Esophagus squamous epithelium (tissue), 5 donors: ENCODE results near the gene CTTNBP2NL. TPM values are rescaled to one million over a fixed set of nuclear protein-coding genes. Genes with fewer than 3 reads are reported as not detected.

Experiments
- DNase-seq: peaks from one replicate; lab custom pipeline; 2025; lab: John Stamatoyannopoulos, UW
- H3K27ac ChIP-seq, 4 donors: fragments of 200-600 bp; sonication (generic); one replicate each; pipeline ENCODE4 v1.5.1; 2016 to 2019; ENCODE audit warnings: mild to moderate bottlenecking in 1 of 4
- H3K27me3 ChIP-seq, 4 donors: fragments of 200-600 bp; sonication (generic); 1 replicate in 3 of 4; 2 replicates in 1 of 4; pipeline versions ENCODE4 v1.5.1 to v1.6.0; 2017 to 2021; ENCODE audit warnings: antibody characterized with exemption in 1 of 4
- H3K36me3 ChIP-seq, 3 donors: fragments of 200-600 bp; sonication (generic); one replicate each; pipeline ENCODE4 v1.5.1; 2016 to 2019
- H3K4me1 ChIP-seq, 3 donors: fragments of 200-600 bp; sonication (generic); one replicate each; pipeline ENCODE4 v1.5.1; 2017 to 2019
- H3K4me3 ChIP-seq, 4 donors: fragments of 200-600 bp; sonication (generic); 1 replicate in 3 of 4; 2 replicates in 1 of 4; pipeline ENCODE4 v1.5.1; 2016 to 2019; ENCODE audit warnings: mild to moderate bottlenecking in 2 of 4, moderate library complexity in 1 of 4
- H3K9me3 ChIP-seq, 3 donors: fragments of 200-600 bp; sonication (generic); one replicate each; pipeline ENCODE4 v1.5.1; 2016 to 2019
- CTCF ChIP-seq, 6 experiments: fragments of 450-650 bp in 4 of 6; fragments of 200-600 bp in 2 of 6; sonication (generic) in 2 of 6; IDR thresholded peaks; one replicate each; pipeline ENCODE4 v1.5.1; 2016 to 2019; ENCODE audit warnings: antibody characterized with exemption in 6 of 6, mild to moderate bottlenecking in 4 of 6, moderate library complexity in 4 of 6
- POLR2A ChIP-seq, 4 donors: fragments of 450-650 bp; IDR thresholded peaks; one replicate each; pipeline ENCODE4 v1.6.1; 2017; ENCODE audit warnings: antibody characterized with exemption in 4 of 4, mild to moderate bottlenecking in 4 of 4, moderate library complexity in 3 of 4
- WGBS, 2 donors: methylation state at CpG; one replicate each; pipeline ENCODE4 v1.1.5; 2018; 5-methylcytosine and 5-hydroxymethylcytosine counted together
- intact Hi-C: fragments of 100-400 bp; cut with DNase I; formaldehyde crosslinking; loops from one replicate; pipeline ENCODE4 v1.15.0; 2022
- total RNA-seq, 4 donors: library from RNA; depleted of rRNA; stranded (reverse); fragments of >200 nt; gene quantifications; one replicate each; pipeline ENCODE4 v1.1.0, GENCODE V29; 2016
- donor health status: DM: yes; HTN: yes; CAD: no.

CTTNBP2NL gene
- total RNA-seq, 4 donors from 2014 or later: 19.6 to 26.3 (median 22.8) TPM

GRCh38 chr1:112507921-112508277 lies 111.9 kb downstream of the CTTNBP2NL start:
- peaks cover 12 to 61% (median 23%) of the 10 kb centered on the region in 3 donors for H3K4me1 ChIP-seq
- peak overlapping the region in 1 of 4 donors; percentile 13 for H3K27ac ChIP-seq
- H3K27me3 ChIP-seq: peaks cover 0 to 56% (median 3%) of the 10 kb centered on the region in 4 donors
- no peak for DNase-seq
- WGBS, 2 donors: 0% methylated on average over 3 of the region's 15 CpGs; no CpG with 5 or more reads in 1 of the 2 donors
- intact Hi-C loops: loop anchor here (10.0 kb wide), 1 partner anchor 197 kb away; the partner anchor contains the start of gene RHOC
- no peaks in the 10 kb centered on the region for H3K36me3 ChIP-seq
- H3K4me3 ChIP-seq: peak overlapping the region; percentile 51 to 75 (median 74)
- H3K9me3 ChIP-seq: no peaks in the 10 kb centered on the region
- TF ChIP-seq CTCF (IDR thresholded peaks at IDR 0.05) (no peak), POLR2A (IDR thresholded peaks at IDR 0.05) (no peak)

GRCh38 chr1:112508278-112509004 lies 112.4 kb downstream of the CTTNBP2NL start, which contains the start of gene WNT2B:
Gene WNT2B (plus strand): TSS chr1:112508965. CDS start chr1:112509263, 298 bp downstream.
- Histone ChIP-seq H3K27me3 (peaks cover 0 to 50% (median 3%) of the 10 kb centered on the region in 4 donors), H3K4me3 (peak within 1 kb of the TSS; percentile 51 to 75 (median 74)), H3K36me3 (no peaks in the 10 kb centered on the region), H3K4me1 (peaks cover 17 to 62% (median 26%) of the 10 kb centered on the region in 3 donors), H3K9me3 (no peaks in the 10 kb centered on the region), H3K27ac (peak within 1 kb of the TSS; percentile 43 to 82 (median 67))
- DNase-seq: no peak
- TF ChIP-seq POLR2A (IDR thresholded peaks at IDR 0.05): no peak
- no peak for TF ChIP-seq CTCF (IDR thresholded peaks at IDR 0.05)
- intact Hi-C loops: loop anchor here (10.0 kb wide), 1 partner anchor 196 kb away; the partner anchor contains the start of gene RHOC
- WGBS, 2 donors: 0% methylated on average over 7 to 23 of the region's 69 CpGs

- no peak for DNase-seq
- peak overlapping the region; percentile 51 to 75 (median 74) for H3K4me3 ChIP-seq
- intact Hi-C loops: loop anchor here (10.0 kb wide), 1 partner anchor 196 kb away; the partner anchor contains the start of gene RHOC
- H3K27ac ChIP-seq: peak overlapping the region; percentile 43 to 82 (median 67)
- peaks cover 20 to 69% (median 28%) of the 10 kb centered on the region in 3 donors for H3K4me1 ChIP-seq
- no peaks in the 10 kb centered on the region for H3K9me3 ChIP-seq
- no peak for TF ChIP-seq CTCF (IDR thresholded peaks at IDR 0.05)
- H3K27me3 ChIP-seq: peaks cover 0 to 43% (median 3%) of the 10 kb centered on the region in 4 donors
- WGBS, 2 donors: 47% methylated on average over 12 of the region's 66 CpGs; no CpG with 5 or more reads in 1 of the 2 donors
- H3K36me3 ChIP-seq: no peaks in the 10 kb centered on the region
Observed at GRCh38 chr1:112509005-112509659, 113.1 kb downstream of the CTTNBP2NL start.

- Histone ChIP-seq H3K9me3 (no peaks in the 10 kb centered on the region), H3K4me3 (peak overlapping the region; percentile 51 to 75 (median 74)), H3K27ac (peak overlapping the region in 3 of 4 donors; percentile 43 to 82 (median 71)), H3K36me3 (peaks cover 0 to under 1% (median 0%) of the 10 kb centered on the region in 3 donors), H3K4me1 (peaks cover 20 to 71% (median 28%) of the 10 kb centered on the region in 3 donors), H3K27me3 (peaks cover 0 to 38% (median 3%) of the 10 kb centered on the region in 4 donors)
- DNase-seq: no peak
- intact Hi-C loops: loop anchor here (10.0 kb wide), 1 partner anchor 195 kb away; the partner anchor contains the start of gene RHOC
- 65 to 73% methylated on average over 7 to 16 of the region's 16 CpGs for WGBS, 2 donors
- TF ChIP-seq POLR2A (IDR thresholded peaks at IDR 0.05): no peak
- TF ChIP-seq CTCF (IDR thresholded peaks at IDR 0.05): no peak
Observed at GRCh38 chr1:112509660-112510178, 113.7 kb downstream of the CTTNBP2NL start.
